MCF 10A (cell line): ENCODE results near the gene USHBP1. TPM values are rescaled to one million over a fixed set of nuclear protein-coding genes. Genes with fewer than 3 reads are reported as not detected.

Experiments
- BruUV-seq: library from RNA; stranded (reverse); fragments of 400-500 nt; replicated peaks from 2 replicates; lab custom pipeline; 2021; lab: Mats Ljungman, UMichigan
- CTCF ChIA-PET: fragments of 300-600 bp; sonication (Branson Sonifier 250); formaldehyde crosslinking; extraction: SDS; loops from one replicate; lab custom pipeline; 2021; ENCODE audit warnings: antibody characterized with exemption, inconsistent platforms; lab: Yijun Ruan, JAX
- POLR2A ChIA-PET: fragments of 300-600, 350-650 bp; sonication (Branson Sonifier 250); formaldehyde crosslinking; extraction: SDS; loops from one replicate; lab custom pipeline; 2020; ENCODE audit warnings: antibody characterized with exemption, inconsistent platforms; lab: Yijun Ruan, JAX
- DNase-seq: peaks from one replicate; pipeline ENCODE4 v3.0.0-alpha.2; 2018; ENCODE audit not compliant: unreplicated experiment
- H3K27ac Mint-ChIP-seq: one replicate; pipeline ENCODE4 v1.8.0; 2022; ENCODE audit warnings: mild to moderate bottlenecking, low read depth, mixed read lengths; ENCODE audit not compliant: unreplicated experiment
- H3K27me3 Mint-ChIP-seq: one replicate; pipeline ENCODE4 v1.8.0; 2022; ENCODE audit warnings: mixed read lengths; ENCODE audit not compliant: insufficient read depth, unreplicated experiment
- H3K36me3 Mint-ChIP-seq: one replicate; pipeline ENCODE4 v1.8.0; 2022; ENCODE audit warnings: mild to moderate bottlenecking, moderate library complexity, mixed read lengths; ENCODE audit not compliant: insufficient read depth, unreplicated experiment
- H3K4me1 Mint-ChIP-seq: one replicate; pipeline ENCODE4 v1.8.0; 2022; ENCODE audit warnings: mixed read lengths; ENCODE audit not compliant: insufficient read depth, unreplicated experiment
- H3K4me3 Mint-ChIP-seq: one replicate; pipeline ENCODE4 v1.8.0; 2022; ENCODE audit warnings: mild to moderate bottlenecking, moderate library complexity, mixed read lengths; ENCODE audit not compliant: unreplicated experiment
- H3K9me3 Mint-ChIP-seq: one replicate; pipeline ENCODE4 v1.8.0; 2022; ENCODE audit warnings: mixed read lengths; ENCODE audit not compliant: unreplicated experiment
- CTCF ChIP-seq: fragments of 200-600 bp; IDR thresholded peaks from one replicate; pipeline ENCODE4 v1.8.0; 2022; ENCODE audit warnings: antibody characterized with exemption, mild to moderate bottlenecking; ENCODE audit not compliant: unreplicated experiment
- intact Hi-C: fragments of 100-400 bp; cut with micrococcal nuclease; formaldehyde crosslinking; loops from 2 replicates; pipeline ENCODE4 v1.14.1; 2022
- total RNA-seq: library from RNA; stranded (reverse); gene quantifications from 2 replicates; pipeline ENCODE4 v1.2.3, GENCODE V29; 2022

Gene USHBP1
- total RNA-seq, 1 experiment from 2014 or later, result not detected

DNA sequence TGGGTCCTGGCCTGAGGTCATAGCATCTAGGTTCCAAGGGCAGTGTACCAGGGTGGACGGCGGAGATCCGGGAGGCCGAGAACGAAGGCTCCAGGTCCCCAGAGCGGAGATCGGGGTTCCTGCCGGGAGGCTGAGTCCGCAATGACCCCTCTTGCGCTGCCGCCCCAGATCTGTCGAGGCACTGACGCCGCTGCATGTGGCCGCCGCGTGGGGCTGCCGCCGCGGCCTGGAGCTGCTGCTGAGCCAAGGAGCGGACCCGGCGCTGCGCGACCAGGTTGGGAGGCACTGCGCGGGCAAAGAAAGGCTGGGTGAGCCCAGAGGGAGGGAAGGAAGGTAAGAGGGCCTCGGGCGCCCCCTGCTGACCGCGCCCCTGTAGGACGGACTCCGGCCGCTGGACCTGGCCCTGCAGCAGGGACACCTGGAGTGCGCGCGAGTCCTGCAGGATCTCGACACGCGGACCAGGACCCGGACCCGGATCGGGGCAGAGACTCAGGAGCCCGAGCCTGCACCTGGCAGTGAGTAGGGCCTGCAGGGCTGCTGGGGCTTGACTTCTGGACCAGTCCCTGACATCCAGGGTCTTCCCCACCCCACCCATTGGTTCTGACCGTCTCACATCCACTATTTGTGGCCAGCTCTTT lies 18.1 kb upstream of the USHBP1 start:
- Mint-ChIP-seq H3K27me3 (no peaks in the 10 kb centered on the region), H3K9me3 (no peaks in the 10 kb centered on the region), H3K36me3 (peaks cover 1% of the 10 kb centered on the region), H3K4me3 (peak overlapping the region; percentile 61), H3K4me1 (no peaks in the 10 kb centered on the region), H3K27ac (no peak overlapping the region)
- peak; percentile 88 for DNase-seq
- intact Hi-C loops, result loop anchor here (1.0 to 5.0 kb wide), 3 partner anchors 77 to 505 kb away; no protein-coding TSS in a partner anchor
- peak; percentile 88 for TF ChIP-seq CTCF
- no TSS peak for BruUV-seq
- ChIA-PET CTCF (interaction anchor here (0.6 to 5.6 kb wide), 20 partner anchors 9 to 563 kb away, joined by 3 to 44 read pairs (median 4); partner anchors contain the start of genes BABAM1 and NWD1), POLR2A (interaction anchor here (0.6 to 1.2 kb wide), 2 partner anchors 177 to 206 kb away, joined by 3 to 4 read pairs; no protein-coding TSS in a partner anchor)

DNA sequence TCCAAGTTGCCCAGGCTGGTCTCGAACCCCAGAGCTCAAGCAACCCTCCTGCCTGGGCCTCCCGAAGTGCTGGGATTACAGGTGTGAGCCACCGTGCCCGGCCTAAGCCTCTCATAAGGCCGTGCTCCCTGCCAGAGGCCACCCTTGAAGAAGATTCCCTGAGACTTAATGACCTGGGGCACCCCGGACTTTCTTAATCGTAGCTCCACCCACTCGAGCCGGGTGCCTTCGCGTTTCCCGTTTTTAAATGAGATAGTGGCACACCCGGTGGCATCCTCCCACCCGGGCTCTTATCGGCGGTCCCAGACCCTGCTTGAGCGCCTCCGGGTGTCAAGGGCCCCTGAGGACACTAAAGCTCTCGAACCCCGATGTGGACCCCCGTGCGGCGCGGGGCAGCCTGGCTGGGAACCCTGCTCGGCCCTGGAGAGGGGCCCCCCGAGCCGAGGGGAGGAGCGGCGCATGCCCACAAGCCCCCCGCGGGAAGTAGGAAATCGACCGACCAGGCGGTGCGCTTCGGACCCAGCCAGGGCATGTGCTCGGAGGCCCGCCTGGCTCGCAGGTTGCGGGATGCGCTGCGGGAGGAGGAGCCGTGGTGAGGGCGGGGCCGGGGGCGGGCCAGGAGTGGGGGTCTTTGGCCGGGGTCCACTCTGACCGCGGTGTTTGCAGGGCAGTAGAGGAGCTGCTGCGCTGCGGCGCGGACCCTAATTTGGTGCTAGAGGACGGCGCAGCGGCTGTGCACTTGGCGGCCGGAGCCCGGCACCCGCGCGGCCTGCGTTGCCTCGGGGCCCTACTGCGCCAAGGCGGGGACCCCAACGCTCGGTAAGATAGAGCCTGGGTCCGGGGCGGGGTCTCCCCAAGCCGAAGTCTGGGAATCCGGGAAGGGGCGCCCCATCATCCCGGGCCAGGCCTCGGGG lies 17.1 kb upstream of the USHBP1 start, which contains the start of gene ANKLE1:
TSS of gene ANKLE1 (plus strand) at position 511 of the 914 bp plus-strand sequence. CDS start at position 531, 20 bp downstream.
- intact Hi-C loops, result loop anchor here (1.0 to 5.0 kb wide), 3 partner anchors 76 to 504 kb away; no protein-coding TSS in a partner anchor
- Mint-ChIP-seq H3K36me3 (peaks cover 9% of the 10 kb centered on the region), H3K27me3 (no peaks in the 10 kb centered on the region), H3K4me1 (no peaks in the 10 kb centered on the region), H3K27ac (no peak within 1 kb of the TSS), H3K4me3 (peak within 1 kb of the TSS; percentile 61), H3K9me3 (no peaks in the 10 kb centered on the region)
- TF ChIP-seq CTCF, result no peak
- BruUV-seq, result no TSS peak
- DNase-seq, result no peak
- ChIA-PET CTCF (interaction anchor here (0.6 to 5.6 kb wide), 15 partner anchors 8 to 312 kb away, joined by 3 to 44 read pairs (median 4); partner anchors contain the start of gene BABAM1), POLR2A (interaction anchor here (3.3 kb wide), 1 partner anchor 14 kb away, joined by 13 read pairs; the partner anchor contains the start of gene BABAM1)

GRCh38 chr19:17279436-17279835 lies 14.9 kb upstream of the USHBP1 start:
- CTCF ChIA-PET, result interaction anchor here (0.6 to 1.0 kb wide), 2 partner anchors 18 to 23 kb away, joined by 3 to 6 read pairs; no protein-coding TSS in a partner anchor
- Mint-ChIP-seq H3K4me1 (no peaks in the 10 kb centered on the region), H3K9me3 (no peaks in the 10 kb centered on the region), H3K36me3 (peaks cover 30% of the 10 kb centered on the region), H3K27ac (no peak overlapping the region), H3K27me3 (no peaks in the 10 kb centered on the region), H3K4me3 (no peak overlapping the region)
- TF ChIP-seq CTCF, result no peak
- POLR2A ChIA-PET, result interaction anchor here (0.8 to 3.3 kb wide), 3 partner anchors 12 to 210 kb away, joined by 3 to 13 read pairs (median 4); partner anchors contain the start of gene BABAM1
- DNase-seq, result no peak
- BruUV-seq, result no TSS peak
- intact Hi-C loops, result no loop called here
